ENCODE results near the gene FAM151B.
A peak's percentile ranks its signal among the peaks of the same experiment; 100 is the strongest.

FAM151B gene

GRCh38 chr5:80566711-80567259 lies 78.9 kb downstream of the FAM151B start:
- no peaks in the 10 kb centered on the region for H3K27me3 ChIP-seq (ENCODE audit: low read length)
- H2AFZ ChIP-seq (ENCODE audit: low read depth, low read length, severe bottlenecking), result no peak overlapping the region
- no peak for TF ChIP-seq EZH2phosphoT487 (conservative IDR thresholded peaks at IDR 0.05; ENCODE audit: low read length)
- no peak for TF ChIP-seq CTCF (IDR thresholded peaks at IDR 0.05; ENCODE audit: insufficient read depth, low read length, poor library complexity, severe bottlenecking)
- no peaks in the 10 kb centered on the region for H3K9me2 ChIP-seq (replicated peaks; ENCODE audit: insufficient read depth, low read length)
- no peaks in the 10 kb centered on the region for H3K36me3 ChIP-seq (ENCODE audit: low read length)
- H3F3A ChIP-seq (ENCODE audit: insufficient read depth), result no peaks in the 10 kb centered on the region
- H3K4me3 ChIP-seq (ENCODE audit: insufficient read depth, low read length, poor library complexity, severe bottlenecking), result no peak overlapping the region
- no peak overlapping the region for H3K4me2 ChIP-seq (ENCODE audit: low read depth, low read length, poor library complexity, severe bottlenecking)
- H3K79me2 ChIP-seq (ENCODE audit: insufficient read depth, low read length), result no peaks in the 10 kb centered on the region
- no peak overlapping the region for H3K27ac ChIP-seq (ENCODE audit: low read depth, low read length)
- H3K9me3 ChIP-seq (ENCODE audit: insufficient read depth, low read length), result no peaks in the 10 kb centered on the region
- no peaks in the 10 kb centered on the region for H4K20me1 ChIP-seq (ENCODE audit: low read depth, low read length)
- H3K9ac ChIP-seq (ENCODE audit: low read length), result no peak overlapping the region

- TF ChIP-seq EZH2phosphoT487 (conservative IDR thresholded peaks at IDR 0.05; ENCODE audit: low read length) (no peak), CTCF (IDR thresholded peaks at IDR 0.05; ENCODE audit: insufficient read depth, low read length, poor library complexity, severe bottlenecking) (no peak)
- Histone ChIP-seq H3K27me3 (ENCODE audit: low read length) (no peaks in the 10 kb centered on the region), H3F3A (ENCODE audit: insufficient read depth) (no peaks in the 10 kb centered on the region), H3K4me2 (ENCODE audit: low read depth, low read length, poor library complexity, severe bottlenecking) (no peak overlapping the region), H3K4me3 (ENCODE audit: insufficient read depth, low read length, poor library complexity, severe bottlenecking) (no peak overlapping the region), H3K27ac (ENCODE audit: low read depth, low read length) (no peak overlapping the region), H3K9ac (ENCODE audit: low read length) (no peak overlapping the region), H3K9me3 (ENCODE audit: insufficient read depth, low read length) (no peaks in the 10 kb centered on the region), H3K9me2 (replicated peaks; ENCODE audit: insufficient read depth, low read length) (no peaks in the 10 kb centered on the region), H4K20me1 (ENCODE audit: low read depth, low read length) (no peaks in the 10 kb centered on the region), H3K36me3 (ENCODE audit: low read length) (no peaks in the 10 kb centered on the region), H2AFZ (ENCODE audit: low read depth, low read length, severe bottlenecking) (no peak overlapping the region), H3K79me2 (ENCODE audit: insufficient read depth, low read length) (no peaks in the 10 kb centered on the region)
These were observed 80.4 kb downstream of the FAM151B start for GRCh38 chr5:80568251-80568650.

- no peak for TF ChIP-seq EZH2phosphoT487 (conservative IDR thresholded peaks at IDR 0.05; ENCODE audit: low read length)
- no peak for TF ChIP-seq CTCF (IDR thresholded peaks at IDR 0.05; ENCODE audit: insufficient read depth, low read length, poor library complexity, severe bottlenecking)
- no peaks in the 10 kb centered on the region for H3K27me3 ChIP-seq (ENCODE audit: low read length)
These were observed 81.4 kb downstream of the FAM151B start for GRCh38 chr5:80569086-80569960.

More at GRCh38 chr5:80569086-80569960, 81.4 kb downstream of the FAM151B start:
- Histone ChIP-seq H3F3A (ENCODE audit: insufficient read depth) (no peaks in the 10 kb centered on the region), H3K79me2 (ENCODE audit: insufficient read depth, low read length) (no peaks in the 10 kb centered on the region), H3K36me3 (ENCODE audit: low read length) (no peaks in the 10 kb centered on the region), H3K9ac (ENCODE audit: low read length) (peak overlapping the region; percentile 34), H2AFZ (ENCODE audit: low read depth, low read length, severe bottlenecking) (peak overlapping the region; percentile 51), H3K9me2 (replicated peaks; ENCODE audit: insufficient read depth, low read length) (no peaks in the 10 kb centered on the region), H4K20me1 (ENCODE audit: low read depth, low read length) (no peaks in the 10 kb centered on the region), H3K27ac (ENCODE audit: low read depth, low read length) (no peak overlapping the region), H3K4me3 (ENCODE audit: insufficient read depth, low read length, poor library complexity, severe bottlenecking) (peak overlapping the region; percentile 48), H3K4me2 (ENCODE audit: low read depth, low read length, poor library complexity, severe bottlenecking) (peak overlapping the region; percentile 49), H3K9me3 (ENCODE audit: insufficient read depth, low read length) (no peaks in the 10 kb centered on the region)

Measured in SU-DHL-6 (cell line).